Peyer's patch (tissue), 4 donors: ENCODE results near the gene PGAP3. TPM values are rescaled to one million over a fixed set of nuclear protein-coding genes. Genes with fewer than 3 reads are reported as not detected.

Source experiments
- DNase-seq, 3 donors: peaks; one replicate each; pipeline ENCODE4 v3.0.0-alpha.2; 2017 to 2019
- H3K27ac ChIP-seq, 4 donors: fragments of 200-600 bp; sonication (generic); one replicate each; pipeline ENCODE4 v1.5.1; 2016 to 2019
- H3K27me3 ChIP-seq, 2 donors: fragments of 200-600 bp; sonication (generic); one replicate each; pipeline ENCODE4 v1.5.1; 2019
- H3K36me3 ChIP-seq, 3 donors: fragments of 200-600 bp; sonication (generic); one replicate each; pipeline ENCODE4 v1.5.1; 2016 to 2019
- H3K4me1 ChIP-seq, 4 donors: fragments of 200-600 bp; sonication (generic); one replicate each; pipeline ENCODE4 v1.5.1; 2016 to 2019
- H3K4me3 ChIP-seq, 4 donors: fragments of 200-600 bp; sonication (generic); 1 replicate in 3 of 4; 2 replicates in 1 of 4; pipeline ENCODE4 v1.5.1; 2016 to 2019; ENCODE audit warnings: mild to moderate bottlenecking in 1 of 4
- H3K9me3 ChIP-seq, 4 donors: fragments of 200-600 bp; sonication (generic); one replicate each; pipeline ENCODE4 v1.5.1; 2016 to 2019; ENCODE audit warnings: mild to moderate bottlenecking in 1 of 4
- CTCF ChIP-seq, 6 experiments: fragments of 450-650 bp in 4 of 6; fragments of 200-600 bp in 2 of 6; sonication (generic) in 1 of 6; IDR thresholded peaks; one replicate each; pipeline ENCODE4 v1.5.1; 2017 to 2019; ENCODE audit warnings: antibody characterized with exemption in 6 of 6, mild to moderate bottlenecking in 3 of 6, moderate library complexity in 1 of 6
- POLR2A ChIP-seq, 2 donors: fragments of 450-650 bp; IDR thresholded peaks; one replicate each; pipeline ENCODE4 v1.5.1; 2017; ENCODE audit warnings: antibody characterized with exemption in 2 of 2, mild to moderate bottlenecking in 2 of 2, moderate library complexity in 2 of 2
- total RNA-seq, 4 donors: library from RNA; depleted of rRNA; stranded (reverse); fragments of >200 nt; gene quantifications; one replicate each; pipeline ENCODE4 v1.1.0, GENCODE V29; 2016

PGAP3 gene
- total RNA-seq, 4 donors from 2014 or later = 15.7 to 72.3 (median 65.1) TPM

- Histone ChIP-seq H3K4me1 (peaks cover 0 to 62% (median 16%) of the 10 kb centered on the region in 4 donors), H3K36me3 (no peaks in the 10 kb centered on the region), H3K4me3 (no peak overlapping the region), H3K9me3 (no peaks in the 10 kb centered on the region), H3K27me3 (no peaks in the 10 kb centered on the region), H3K27ac (no peak overlapping the region)
- TF ChIP-seq POLR2A (IDR thresholded peaks at IDR 0.05) = no peak
- no peak for TF ChIP-seq CTCF (IDR thresholded peaks at IDR 0.05)
- no peak for DNase-seq
These were observed 47.2 kb downstream of the PGAP3 start for GRCh38 chr17:39640591-39641031.

GRCh38 chr17:39639566-39640458 lies 48.0 kb downstream of the PGAP3 start:
- Histone ChIP-seq H3K9me3 (no peaks in the 10 kb centered on the region), H3K4me1 (peaks cover 0 to 65% (median 16%) of the 10 kb centered on the region in 4 donors), H3K27ac (no peak overlapping the region), H3K4me3 (no peak overlapping the region), H3K27me3 (no peaks in the 10 kb centered on the region), H3K36me3 (no peaks in the 10 kb centered on the region)
- no peak for TF ChIP-seq CTCF (IDR thresholded peaks at IDR 0.05)
- no peak for TF ChIP-seq POLR2A (IDR thresholded peaks at IDR 0.05)
- DNase-seq = no peak

GRCh38 chr17:39639043-39639442 lies 48.8 kb downstream of the PGAP3 start:
- no peaks in the 10 kb centered on the region for H3K36me3 ChIP-seq
- no peaks in the 10 kb centered on the region for H3K9me3 ChIP-seq
- no peaks in the 10 kb centered on the region for H3K27me3 ChIP-seq
- peaks cover 0 to 72% (median 16%) of the 10 kb centered on the region in 4 donors for H3K4me1 ChIP-seq
- TF ChIP-seq CTCF (IDR thresholded peaks at IDR 0.05) = no peak
- TF ChIP-seq POLR2A (IDR thresholded peaks at IDR 0.05) = no peak
- H3K27ac ChIP-seq = no peak overlapping the region
- no peak overlapping the region for H3K4me3 ChIP-seq
- DNase-seq = no peak

GRCh38 chr17:39638317-39638716 lies 49.5 kb downstream of the PGAP3 start:
- Histone ChIP-seq H3K27ac (peak overlapping the region in 1 of 4 donors; percentile 95), H3K36me3 (no peaks in the 10 kb centered on the region), H3K4me3 (peak overlapping the region in 3 of 4 donors; percentile 82 to 89 (median 85)), H3K9me3 (no peaks in the 10 kb centered on the region), H3K27me3 (no peaks in the 10 kb centered on the region), H3K4me1 (peaks cover 3 to 76% (median 18%) of the 10 kb centered on the region in 4 donors)
- DNase-seq = no peak
- TF ChIP-seq POLR2A (IDR thresholded peaks at IDR 0.05) = no peak
- TF ChIP-seq CTCF (IDR thresholded peaks at IDR 0.05) = no peak

- peak in 5 of 6 experiments; percentile 14 to 36 (median 20) for TF ChIP-seq CTCF (IDR thresholded peaks at IDR 0.05)
- peak; percentile 53 to 87 for TF ChIP-seq POLR2A (IDR thresholded peaks at IDR 0.05)
These were observed 50.7 kb downstream of the PGAP3 start, which contains the start of gene STARD3 for GRCh38 chr17:39636927-39637736. TSS of gene STARD3 (plus strand) at chr17:39637144. CDS start at chr17:39653532, 16,388 bp downstream.

More at GRCh38 chr17:39636927-39637736, 50.7 kb downstream of the PGAP3 start, which contains the start of gene STARD3:
- peak within 1 kb of the TSS; percentile 82 to 89 (median 84) for H3K4me3 ChIP-seq
- no peaks in the 10 kb centered on the region for H3K36me3 ChIP-seq
- no peaks in the 10 kb centered on the region for H3K9me3 ChIP-seq
- no peaks in the 10 kb centered on the region for H3K27me3 ChIP-seq
- peak within 1 kb of the TSS; percentile 86 to 95 (median 92) for H3K27ac ChIP-seq
- H3K4me1 ChIP-seq = peaks cover 5 to 75% (median 18%) of the 10 kb centered on the region in 4 donors
- DNase-seq = peak; percentile 91 to 97 (median 97)
